GM18517 (cell line): ENCODE measurements around the gene HOXD9.

Experiments
- ATAC-seq: cut with Tn5 transposase; IDR thresholded peaks from one replicate; pipeline ENCODE4 v1.9.1; 2021; ENCODE audit warnings: mild to moderate bottlenecking, moderate library complexity; ENCODE audit not compliant: unreplicated experiment

Gene HOXD9

DNA sequence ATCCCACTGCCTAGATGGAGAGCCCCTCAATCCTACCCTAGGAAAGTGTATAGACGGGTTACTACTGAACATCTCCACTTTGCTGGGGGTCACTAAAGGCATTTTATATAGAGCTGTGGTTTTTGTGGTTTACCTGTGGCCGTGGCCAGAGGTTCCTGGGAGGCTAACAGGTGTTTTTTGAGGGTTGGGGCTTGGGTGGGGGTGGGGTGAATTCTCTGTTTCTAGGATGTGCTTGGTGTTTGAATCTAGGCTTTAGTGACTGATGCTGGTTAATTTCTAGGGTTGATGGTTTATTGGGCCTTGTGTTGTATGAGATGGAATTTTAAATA lies 14.7 kb downstream of the HOXD9 start:
- no peak for ATAC-seq

DNA sequence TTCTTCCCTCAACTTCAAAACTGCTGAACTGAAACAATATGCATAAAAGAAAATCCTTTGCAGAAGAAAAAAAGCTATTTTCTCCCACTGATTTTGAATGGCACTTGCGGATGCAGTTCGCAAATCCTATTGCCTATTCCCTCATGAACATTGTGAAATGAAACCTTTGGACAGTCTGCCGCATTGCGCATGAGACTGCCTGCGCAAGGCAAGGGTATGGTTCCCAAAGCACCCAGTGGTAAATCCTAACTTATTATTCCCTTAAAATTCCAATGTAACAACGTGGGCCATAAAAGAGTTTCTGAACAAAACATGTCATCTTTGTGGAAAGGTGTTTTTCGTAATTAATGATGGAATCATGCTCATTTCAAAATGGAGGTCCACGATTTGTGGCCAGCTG lies 15.4 kb downstream of the HOXD9 start:
- ATAC-seq: no peak

DNA sequence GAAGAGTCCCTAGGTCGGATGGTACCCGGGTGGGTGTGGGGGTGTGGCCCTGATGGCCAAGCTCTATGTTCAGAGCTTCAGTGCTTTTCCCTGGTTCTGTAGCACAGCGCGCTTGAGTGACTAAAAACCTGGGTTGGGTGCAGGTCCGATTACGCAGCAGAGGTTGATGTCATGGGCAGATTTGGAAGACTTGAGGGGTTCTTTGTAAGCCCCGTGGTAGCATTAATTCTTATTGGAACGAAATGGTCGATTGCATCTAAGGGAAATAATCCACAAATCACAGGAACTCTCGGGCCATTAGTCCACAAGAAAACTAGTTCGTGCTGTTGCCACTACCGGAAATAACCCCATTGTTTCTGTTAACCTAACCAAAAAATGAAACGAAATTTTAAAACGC lies 16.0 kb downstream of the HOXD9 start:
- no peak for ATAC-seq

DNA sequence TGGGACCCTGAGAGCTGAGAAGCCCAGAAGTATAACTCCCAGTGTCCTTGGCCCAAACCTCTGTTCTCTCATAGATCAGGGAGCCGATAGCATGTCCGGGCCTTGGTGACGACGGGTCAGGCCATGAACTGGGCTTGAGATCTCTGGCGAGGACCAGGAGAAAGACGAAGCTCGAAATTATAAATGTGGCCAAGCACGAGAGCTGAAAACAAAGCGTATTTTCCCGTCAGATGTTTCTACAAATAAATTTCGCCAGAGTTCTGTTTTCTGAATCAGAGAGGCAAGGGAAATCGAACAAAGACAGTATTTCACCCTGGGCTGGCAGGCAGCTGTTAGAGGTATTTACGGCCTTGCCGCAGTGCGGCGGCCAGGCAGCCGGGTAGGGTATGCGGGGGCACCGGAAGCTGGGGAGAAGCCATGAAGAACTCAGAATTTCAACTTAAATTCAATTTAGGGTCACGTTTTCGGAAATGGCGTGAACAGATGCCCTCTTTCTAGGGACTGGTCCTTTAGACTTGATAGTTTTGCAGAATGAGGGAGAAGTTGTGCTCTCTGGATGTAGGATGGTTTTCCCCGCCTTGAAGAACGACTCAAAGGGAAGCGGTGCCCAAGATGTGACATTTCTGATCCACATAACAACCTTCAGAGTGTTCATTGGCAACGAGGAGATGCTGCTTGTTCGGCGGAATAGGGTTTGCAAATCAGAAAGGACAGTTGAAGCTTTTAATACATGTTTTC lies 16.6 kb downstream of the HOXD9 start:
- ATAC-seq: no peak

DNA sequence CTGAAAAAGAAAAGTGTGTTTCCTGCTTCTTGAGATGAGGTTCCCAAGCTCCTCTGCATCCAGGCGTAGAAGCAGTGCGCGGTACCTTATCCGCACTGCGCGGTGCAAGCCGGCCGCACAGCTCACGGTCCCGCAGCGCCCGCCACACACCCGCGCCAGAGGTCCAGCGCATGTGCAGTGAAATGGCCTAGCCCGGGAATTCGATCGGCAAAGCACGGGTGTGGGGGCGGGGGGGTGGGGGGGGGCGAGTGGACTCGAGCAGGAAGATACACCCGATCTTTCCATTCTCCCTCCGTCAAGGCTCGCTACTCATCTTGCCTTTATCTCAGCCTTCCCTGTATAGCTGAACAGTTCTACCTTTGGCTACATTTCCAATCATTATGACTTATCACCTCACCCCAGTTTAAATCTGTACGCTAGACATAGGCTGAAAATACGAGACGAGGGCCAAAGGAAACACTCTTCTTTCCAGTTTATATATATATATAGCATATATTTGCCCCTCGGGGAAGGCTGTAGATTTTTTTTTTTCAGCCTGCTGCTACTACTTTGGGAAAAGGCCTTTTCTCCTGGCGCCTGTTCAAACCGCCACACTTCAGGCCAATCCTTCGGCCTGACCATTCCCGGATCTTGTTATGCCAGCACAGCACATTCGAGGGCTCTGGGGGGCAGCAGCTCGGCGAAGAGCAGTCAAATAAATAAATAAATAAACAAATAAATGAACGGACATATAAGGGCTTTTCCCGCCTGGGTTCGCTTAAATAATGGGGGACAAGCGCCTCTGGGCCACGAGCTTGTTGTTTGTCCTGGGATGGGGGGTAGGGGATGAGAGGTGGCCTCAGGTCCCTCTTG lies 17.4 kb downstream of the HOXD9 start:
- ATAC-seq: peak; percentile 14

DNA sequence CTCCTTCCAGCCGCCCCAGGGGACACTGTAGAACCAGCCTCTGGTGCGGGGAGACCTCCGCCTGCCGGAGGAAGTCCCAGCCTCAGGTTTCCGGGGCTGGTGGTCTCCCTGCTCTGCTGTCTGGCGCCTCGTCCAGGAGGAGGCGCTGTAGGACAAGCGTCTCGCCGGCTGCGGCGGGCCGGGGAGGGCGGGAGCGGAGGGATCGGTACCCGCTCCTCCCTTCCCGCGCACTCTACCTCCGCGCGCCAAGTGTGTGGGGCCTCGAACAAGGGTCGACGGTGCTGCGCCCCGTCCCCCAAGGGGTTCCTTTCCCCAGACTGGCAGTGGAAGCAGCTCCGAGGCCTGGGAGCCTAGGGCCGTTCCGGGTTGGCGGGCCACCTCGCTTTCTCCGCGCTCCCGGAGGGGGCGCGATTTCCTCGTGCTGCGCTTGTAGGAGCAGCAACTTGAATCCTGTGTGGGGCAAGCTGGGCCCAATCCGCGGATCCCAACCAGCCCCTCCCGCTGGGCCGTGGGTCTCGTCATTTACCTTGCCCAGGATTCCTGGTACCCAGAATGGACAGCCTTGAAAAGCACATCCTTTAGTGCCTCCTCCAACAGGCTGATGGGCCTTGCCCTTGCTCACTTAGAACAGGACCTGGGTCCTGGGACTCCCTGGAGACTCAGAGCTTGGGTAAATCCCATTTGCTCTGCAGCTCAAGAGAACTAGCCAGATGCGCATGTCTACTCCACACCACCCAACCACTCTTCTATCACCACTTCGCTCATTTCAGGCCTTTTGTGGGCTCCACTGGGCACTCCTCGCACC lies 18.2 kb downstream of the HOXD9 start:
- ATAC-seq: peak; percentile 86

DNA sequence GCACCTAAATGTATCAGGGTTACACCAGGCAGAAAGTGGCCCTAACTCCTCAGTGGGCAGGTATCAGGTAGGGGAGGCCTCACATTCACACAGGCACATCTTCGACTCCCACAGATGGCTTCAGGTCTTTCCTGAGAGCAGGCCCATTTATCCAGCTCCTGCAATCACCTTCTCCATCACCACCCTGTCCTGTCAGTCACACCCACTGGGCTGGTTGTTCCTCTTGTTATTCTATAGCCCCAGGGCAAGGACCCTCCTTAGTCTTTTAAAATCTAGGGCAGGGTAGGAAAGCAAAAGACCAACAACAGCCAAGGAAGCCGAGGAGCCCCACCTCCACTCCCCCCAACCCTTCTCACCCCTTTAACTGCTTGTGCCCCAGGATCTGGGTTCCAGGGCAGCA lies 19.8 kb downstream of the HOXD9 start:
- ATAC-seq: no peak

DNA sequence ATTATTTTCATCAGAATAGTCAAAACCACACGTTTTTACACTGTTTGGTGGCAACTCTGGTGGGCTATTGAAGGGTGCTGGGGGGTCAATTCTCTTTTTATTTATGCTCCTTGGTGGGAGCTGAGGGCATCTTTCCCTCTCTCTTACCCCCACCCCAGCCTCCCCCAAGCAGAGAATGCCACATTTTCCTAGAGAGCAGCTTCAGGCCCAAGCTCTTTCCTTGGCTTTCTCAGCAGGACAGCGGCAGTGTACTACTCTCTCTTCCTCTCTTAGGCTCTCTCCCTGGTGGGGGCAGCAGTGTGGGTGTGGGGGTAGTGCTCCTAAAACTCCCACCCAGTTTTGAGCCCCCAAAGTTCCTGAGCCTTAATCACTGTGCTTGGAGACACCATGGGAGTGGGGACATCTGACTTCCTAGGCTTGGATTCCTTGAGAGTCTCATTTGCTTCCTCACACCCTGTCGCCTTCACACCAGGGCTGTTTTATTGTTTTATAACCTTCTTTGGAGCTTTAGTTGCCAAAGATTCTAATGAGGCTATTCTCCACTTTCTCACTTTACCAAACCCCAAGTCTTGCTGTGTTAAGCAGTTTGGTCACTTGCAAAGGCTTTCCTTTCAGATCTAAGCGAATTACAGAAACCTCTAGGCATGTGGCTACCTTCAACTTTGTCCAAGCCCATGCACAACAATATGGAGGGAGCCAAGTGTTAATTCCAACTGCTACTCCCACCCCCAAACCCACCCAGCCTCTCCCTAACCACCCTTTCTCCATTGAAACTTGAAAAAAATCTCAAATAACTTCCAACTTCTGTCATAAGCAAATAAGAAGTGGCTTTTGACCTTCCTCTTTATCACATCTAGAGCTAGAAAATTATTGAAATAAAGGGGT lies 22.8 kb downstream of the HOXD9 start:
- no peak for ATAC-seq

DNA sequence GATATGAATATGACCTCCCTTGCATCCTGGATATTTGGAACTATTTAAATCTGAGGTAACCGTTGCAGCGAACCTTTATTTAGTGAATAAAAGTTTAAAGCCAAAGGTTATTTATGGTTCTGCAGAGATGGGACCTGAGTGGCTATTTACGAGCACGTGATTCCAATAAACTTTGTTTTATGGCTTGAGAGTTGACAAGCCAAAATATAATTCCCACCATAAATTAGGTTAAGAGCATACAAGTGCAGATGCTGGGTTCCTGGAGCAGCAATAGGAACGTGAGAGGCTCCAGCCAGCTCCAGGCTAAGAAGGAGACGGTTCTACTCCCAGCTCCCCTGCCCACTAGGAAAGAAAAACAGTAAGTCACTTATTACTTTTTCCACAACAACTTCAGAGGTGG lies 23.6 kb downstream of the HOXD9 start:
- ATAC-seq: no peak

DNA sequence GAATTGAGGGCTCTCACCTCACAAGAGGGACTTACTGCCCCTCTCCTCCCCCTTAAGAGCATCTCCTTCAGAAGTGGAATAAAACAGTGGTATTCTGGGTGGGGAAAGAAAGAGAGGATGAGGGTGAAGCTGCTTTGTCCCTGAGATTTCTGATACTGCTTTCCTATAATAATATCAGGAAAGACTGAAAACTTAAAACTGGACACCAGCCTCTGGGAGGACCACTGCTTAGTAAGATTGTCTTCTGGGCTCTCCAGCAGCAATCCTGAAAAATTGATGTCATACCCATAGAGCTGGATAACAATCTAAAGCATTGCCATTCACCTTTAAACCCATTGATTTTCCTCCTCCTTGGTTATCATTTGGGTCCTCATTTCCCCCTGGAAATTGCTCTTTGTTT lies 24.1 kb downstream of the HOXD9 start:
- ATAC-seq: no peak

DNA sequence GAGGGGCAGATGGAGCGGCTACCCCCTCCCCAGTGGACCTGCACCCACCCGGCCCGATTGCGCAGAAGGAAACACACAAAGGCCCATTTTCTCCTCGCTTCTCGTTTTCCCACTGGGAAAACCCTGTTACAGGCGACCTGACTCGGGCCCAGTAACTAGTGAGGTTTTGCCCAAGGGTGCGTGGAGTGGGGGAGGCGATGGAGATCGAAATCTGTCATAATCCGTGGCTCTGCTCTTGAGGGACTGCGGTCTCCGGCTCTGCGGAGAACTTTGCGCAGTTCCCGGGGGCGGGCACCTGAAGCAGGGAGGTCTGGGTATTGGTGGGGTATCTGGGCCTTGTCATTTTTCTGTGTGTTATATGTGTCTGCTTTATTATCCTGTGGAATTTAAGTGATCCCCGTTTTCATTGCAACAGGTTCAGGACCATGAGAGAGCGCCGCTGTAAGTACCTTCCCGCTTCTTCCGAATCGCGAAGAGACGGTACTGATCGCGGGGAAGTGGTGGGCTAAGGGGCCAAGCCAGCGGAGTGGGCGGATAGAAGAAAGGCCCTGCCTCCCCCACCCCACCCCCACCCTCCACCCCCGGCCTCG lies 24.8 kb downstream of the HOXD9 start:
- no peak for ATAC-seq

DNA sequence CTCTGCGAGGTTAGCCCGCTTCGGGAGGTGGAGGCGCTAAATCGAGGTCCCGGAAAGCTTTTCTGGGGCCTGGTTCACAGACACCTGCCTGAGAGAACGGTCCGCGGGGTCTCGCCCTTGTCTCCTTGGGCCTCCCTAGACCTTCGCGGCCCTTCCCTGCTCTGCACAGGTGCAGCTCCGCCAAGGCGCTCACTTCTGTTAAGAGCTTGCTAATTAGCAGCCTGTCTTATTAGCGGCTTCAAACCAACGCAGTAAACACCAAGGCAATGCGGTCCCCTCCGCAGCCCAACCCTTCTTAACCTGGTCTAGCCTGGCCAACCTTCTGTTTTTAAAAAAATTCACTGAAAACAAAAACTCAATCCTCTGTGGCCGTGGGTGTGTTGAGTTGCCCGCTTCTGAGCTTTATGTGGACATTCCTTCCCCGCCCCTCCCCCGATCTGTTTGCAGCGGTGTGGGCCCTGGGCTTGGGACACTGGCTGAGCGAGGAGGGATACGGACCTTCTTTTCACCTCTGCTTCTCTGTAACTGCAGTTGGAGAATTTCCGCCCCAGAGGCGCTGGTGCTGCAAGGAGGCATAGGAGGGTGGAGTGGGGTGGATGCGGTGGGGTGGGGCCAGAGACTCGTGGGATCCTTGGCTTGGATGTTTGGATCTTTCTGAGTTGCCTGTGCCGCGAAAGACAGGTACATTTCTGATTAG lies 25.4 kb downstream of the HOXD9 start:
- no peak for ATAC-seq

DNA sequence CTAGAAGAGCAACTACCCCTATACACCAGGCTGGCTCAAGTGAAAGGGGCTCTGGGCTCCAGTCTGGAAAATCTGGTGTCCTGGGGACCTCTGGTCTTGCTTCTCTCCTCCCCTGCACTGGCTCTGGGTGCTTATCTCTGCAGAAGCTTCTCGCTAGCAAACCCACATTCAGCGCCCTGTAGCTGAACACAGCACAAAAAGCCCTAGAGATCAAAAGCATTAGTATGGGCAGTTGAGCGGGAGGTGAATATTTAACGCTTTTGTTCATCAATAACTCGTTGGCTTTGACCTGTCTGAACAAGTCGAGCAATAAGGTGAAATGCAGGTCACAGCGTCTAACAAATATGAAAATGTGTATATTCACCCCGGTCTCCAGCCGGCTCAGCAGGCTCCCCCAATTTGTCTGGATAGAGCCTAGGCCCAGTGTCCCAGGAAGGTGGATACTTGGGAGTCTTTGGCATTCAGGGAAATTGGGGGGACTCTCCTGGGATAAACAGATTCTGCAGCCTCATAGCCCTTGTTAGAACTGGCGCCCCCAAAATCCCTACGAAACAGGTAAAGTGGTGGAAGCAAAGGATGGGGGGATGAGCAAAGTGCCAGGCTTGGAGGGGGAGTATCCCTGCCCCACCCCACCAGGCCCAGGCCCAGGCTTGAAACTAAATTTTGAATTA lies 26.4 kb downstream of the HOXD9 start:
- ATAC-seq: no peak

DNA sequence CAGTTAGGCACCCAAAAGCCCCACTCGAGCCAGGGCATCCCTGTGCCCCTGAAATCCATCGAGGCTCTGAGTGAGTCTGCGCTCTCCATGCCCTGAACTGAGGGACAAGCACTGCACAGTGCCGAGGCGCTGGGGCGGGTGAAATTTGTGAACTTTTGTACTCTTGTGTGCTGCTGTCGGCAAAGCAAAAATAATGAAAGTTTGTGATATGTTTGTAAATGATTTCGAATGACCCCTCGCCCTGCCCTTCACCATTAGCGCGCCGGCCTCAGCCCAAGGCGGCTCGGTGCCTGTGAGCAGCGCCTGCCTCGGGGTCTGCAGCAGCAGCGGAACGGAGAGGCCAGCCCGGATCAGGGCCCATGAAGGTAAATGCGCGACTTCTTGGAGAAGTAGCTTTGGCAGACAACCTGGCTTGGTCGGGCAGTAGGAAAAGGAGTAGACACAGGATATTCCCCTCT lies 27.0 kb downstream of the HOXD9 start:
- no peak for ATAC-seq

DNA sequence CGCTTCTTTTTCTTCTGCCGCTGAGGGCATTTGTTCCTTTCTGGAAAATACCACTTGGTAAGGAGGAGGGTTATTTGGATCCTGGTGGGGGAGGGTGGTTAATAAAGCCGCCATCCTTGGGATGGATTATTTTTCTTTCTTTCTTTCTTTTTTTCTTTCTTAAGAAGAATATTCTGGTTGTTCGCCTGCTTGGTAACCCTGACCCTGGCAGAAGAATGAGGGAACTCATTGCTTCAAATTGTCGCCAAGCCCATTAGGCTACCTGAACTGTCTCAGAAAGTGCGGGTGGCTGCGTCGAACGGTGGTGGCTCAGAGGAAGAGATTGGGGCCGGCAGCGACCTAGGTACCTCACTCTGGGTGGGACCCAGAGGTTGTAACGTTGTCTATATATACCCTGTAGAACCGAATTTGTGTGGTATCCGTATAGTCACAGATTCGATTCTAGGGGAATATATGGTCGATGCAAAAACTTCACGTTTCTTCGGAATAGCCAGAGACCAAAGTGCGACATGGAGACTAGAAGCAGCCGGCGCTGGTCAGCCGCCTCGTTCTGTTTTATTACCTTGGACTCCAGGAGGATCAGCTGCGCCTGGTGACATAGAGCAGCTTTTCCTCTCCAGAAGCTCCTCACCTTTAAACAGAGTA lies 27.5 kb downstream of the HOXD9 start:
- no peak for ATAC-seq

DNA sequence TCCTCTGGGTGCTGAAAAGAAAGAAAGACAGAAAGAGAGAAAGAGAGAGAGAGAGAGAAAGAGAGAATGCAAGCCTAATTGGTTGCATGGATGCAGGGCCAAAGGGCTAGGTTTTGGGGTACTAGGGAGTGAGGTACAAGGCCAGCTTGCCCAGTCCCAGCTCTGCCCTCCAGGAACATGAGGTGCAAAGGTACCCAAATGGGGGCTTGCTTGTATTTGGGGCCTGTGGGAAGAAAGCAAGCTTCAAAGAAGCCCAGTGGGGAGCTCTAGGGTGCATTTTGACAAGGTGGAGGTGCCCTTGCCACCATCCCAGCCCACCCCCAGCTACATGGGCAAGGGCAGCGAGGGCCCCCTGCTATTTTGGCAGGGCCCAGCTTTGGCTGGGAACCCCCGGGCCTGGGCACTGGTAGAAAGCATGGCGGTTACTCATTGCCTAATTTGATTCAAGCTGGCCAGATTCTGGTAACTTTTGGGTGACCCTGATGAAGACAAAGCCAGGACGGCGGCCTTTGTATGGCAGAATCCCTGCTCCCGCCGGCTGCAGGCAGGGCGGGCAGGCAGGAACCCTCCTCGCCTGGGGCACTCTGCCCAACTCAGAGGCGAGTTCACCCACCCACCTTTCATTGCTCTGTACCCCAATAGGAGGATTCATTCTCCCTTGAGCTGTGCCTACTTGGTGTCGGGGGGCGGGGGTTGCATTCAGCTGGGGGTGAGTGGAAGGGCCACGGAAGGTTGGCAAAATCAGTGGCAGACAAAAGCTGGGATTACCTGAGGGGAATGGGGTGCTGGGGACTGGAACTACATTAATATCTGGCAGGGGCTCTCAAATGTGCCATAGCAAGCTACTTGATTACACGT lies 28.3 kb downstream of the HOXD9 start:
- no peak for ATAC-seq

DNA sequence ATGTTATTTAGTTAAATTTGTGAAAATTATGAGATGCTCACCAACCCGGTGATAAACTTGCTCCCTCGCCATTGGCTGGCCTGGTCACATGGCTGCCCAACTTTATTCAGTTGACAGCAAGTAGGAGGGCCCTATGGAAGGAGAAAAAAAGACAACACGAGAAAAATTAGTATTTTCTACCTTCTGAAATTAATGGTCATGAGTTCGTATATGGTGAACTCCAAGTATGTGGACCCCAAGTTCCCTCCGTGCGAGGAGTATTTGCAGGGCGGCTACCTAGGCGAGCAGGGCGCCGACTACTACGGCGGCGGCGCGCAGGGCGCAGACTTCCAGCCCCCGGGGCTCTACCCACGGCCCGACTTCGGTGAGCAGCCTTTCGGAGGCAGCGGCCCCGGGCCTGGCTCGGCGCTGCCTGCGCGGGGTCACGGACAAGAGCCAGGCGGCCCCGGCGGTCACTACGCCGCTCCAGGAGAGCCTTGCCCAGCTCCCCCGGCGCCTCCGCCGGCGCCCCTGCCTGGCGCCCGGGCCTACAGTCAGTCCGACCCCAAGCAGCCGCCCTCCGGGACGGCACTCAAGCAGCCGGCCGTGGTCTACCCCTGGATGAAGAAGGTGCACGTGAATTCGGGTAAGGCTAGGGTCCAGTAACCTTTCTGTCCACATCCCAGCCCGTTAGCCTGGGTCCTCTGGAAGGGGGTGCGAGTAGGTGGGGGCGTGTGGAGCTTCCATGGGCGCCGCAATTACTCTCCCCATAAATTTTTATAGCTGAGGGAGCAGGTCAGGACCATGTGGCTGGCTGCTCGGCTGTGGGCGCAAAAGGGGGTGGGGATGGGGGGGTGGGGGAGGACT lies 29.1 kb downstream of the HOXD9 start, which contains the start of gene HOXD4:
TSS of gene HOXD4 (plus strand) at position 109 of the 846 bp plus-strand sequence. CDS start at position 193, 84 bp downstream.
- no peak for ATAC-seq
